ENCODE measurements around the gene PILRA.
"Not testable (repeated sequence)": the region's sequence is repeated elsewhere in the genome, so short reads cannot be mapped to it uniquely, and the experiment has no call there.

Gene PILRA

DNA sequence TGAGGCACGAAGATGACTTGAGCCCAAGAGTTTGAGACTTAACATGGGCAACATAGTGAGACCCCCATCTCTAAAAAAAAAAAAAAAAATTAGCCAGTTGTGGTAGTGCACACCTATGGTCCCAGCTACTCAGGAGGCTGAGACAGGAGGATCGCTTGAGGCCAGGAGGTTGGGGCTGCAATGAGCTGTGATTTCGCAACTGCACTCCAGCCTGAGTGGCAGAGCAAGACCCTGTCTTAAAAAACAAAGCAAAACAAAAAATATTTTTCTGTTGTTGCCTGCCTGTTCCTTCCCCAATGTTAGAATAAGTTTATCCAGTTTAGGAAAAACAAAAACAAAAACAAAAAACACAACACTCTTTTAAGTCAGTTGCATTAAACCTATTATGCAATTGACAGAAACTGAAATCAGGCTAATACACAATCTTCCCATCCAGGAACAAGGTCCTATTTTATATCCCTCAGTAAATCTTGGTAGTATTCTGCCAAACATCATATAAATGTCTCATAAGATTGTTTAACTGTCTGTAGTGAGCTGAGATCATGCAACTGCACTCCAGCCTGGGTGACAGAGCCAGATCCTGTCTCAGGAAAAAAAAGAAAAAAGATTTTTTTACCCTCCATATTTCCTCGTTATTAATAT is 4.9 kb downstream of the PILRA start:
- Histone ChIP-seq H3K4me3 (replicated peaks; ENCODE audit: insufficient read depth, low read length) (no peak overlapping the region), H3K27me3 (ENCODE audit: insufficient read depth, poor library complexity, severe bottlenecking) (no peaks in the 10 kb centered on the region), H3K27ac (replicated peaks) (no peak overlapping the region)
- DNase-seq (ENCODE audit: low read depth in 1 of 2, low spot score in 1 of 2), result no peak
- no peak for TF ChIP-seq SPI1 (IDR thresholded peaks at IDR 0.05; ENCODE audit: borderline replicate concordance, low read depth)
- no peak for TF ChIP-seq REST (IDR thresholded peaks at IDR 0.05; ENCODE audit: insufficient replicate concordance, low read depth)
- no peak for TF ChIP-seq POLR2AphosphoS5 (IDR thresholded peaks at IDR 0.05; ENCODE audit: low read depth)
- no peak for TF ChIP-seq CTCF (IDR thresholded peaks at IDR 0.05; ENCODE audit: insufficient read depth, low read length)
- no peak for TF ChIP-seq GABPA (IDR thresholded peaks at IDR 0.05; ENCODE audit: low read depth)

DNA sequence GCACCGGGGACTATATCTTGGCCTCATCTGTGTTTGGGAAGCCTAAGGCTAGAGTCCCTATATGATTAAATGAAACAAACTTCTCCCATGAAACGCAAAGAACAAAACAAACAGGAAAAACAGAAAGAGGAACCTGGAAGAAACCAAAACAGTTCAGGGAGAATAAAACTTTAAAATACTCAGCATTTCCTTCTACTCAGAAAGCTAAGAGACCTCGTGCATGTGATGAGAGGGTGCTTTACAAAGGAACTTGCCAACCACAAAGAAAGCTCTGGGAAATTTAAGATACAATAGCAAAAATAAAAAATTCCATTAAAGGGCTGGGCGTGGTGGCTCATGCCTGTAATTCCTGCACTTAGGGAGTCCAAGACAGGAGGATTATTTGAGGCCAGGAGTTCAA is 6.9 kb downstream of the PILRA start:
- no peak overlapping the region for H3K4me3 ChIP-seq (replicated peaks; ENCODE audit: insufficient read depth, low read length)
- DNase-seq (ENCODE audit: low read depth in 1 of 2, low spot score in 1 of 2), result peak in 1 of 2 experiments; percentile 23
- TF ChIP-seq SPI1 (IDR thresholded peaks at IDR 0.05; ENCODE audit: borderline replicate concordance, low read depth), result peak; percentile 51; the same call in 1 of the 2 replicates
- TF ChIP-seq CTCF (IDR thresholded peaks at IDR 0.05; ENCODE audit: insufficient read depth, low read length), result no peak
- H3K27me3 ChIP-seq (ENCODE audit: insufficient read depth, poor library complexity, severe bottlenecking), result no peaks in the 10 kb centered on the region
- peak overlapping the region; percentile 71 for H3K27ac ChIP-seq (replicated peaks)

GRCh38 chr7:100381531-100382233 is 8.4 kb downstream of the PILRA start:
- H3K27me3 ChIP-seq (ENCODE audit: insufficient read depth, poor library complexity, severe bottlenecking); H3K27ac ChIP-seq (replicated peaks); H3K4me3 ChIP-seq (replicated peaks; ENCODE audit: insufficient read depth, low read length); DNase-seq (ENCODE audit: low read depth in 1 of 2, low spot score in 1 of 2): not testable (repeated sequence)

GRCh38 chr7:100382234-100382853 is 9.1 kb downstream of the PILRA start:
- DNase-seq (ENCODE audit: low read depth in 1 of 2, low spot score in 1 of 2); H3K27me3 ChIP-seq (ENCODE audit: insufficient read depth, poor library complexity, severe bottlenecking); H3K4me3 ChIP-seq (replicated peaks; ENCODE audit: insufficient read depth, low read length): not testable (repeated sequence)
- peak overlapping the region; percentile 35; the same call in 1 of the 2 replicates for H3K27ac ChIP-seq (replicated peaks)

DNA sequence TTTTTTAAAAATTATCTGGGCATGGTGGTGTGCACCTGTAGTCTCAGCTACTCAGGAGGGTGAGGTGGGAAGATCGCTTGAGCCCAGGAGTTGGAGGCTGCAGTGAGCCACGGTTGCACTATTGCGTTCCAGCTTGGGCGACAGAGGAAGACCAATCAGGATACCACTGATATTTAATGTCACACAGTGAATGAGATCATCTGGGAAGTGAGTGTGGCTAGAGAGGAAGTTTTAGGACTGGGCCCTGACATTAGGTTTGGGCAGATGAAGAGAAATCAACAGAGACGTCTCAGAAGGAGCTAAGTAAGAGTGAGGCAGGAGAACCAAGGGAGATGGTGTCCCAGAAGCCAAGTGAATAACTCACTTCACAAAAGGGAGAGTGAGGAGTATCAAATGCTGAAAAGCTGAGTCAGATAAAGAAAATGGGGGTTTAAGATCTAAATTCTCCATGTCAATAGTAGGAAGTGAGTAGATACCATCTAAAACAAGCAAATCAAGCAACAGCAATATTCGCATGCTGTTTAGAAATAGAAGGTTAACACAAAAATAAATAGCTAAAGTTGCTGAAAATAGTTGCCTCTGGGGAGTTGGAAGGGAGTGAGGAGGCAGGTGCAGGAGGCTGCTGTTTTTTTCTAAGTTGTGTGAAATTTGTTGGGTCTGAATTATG is 11.5 kb downstream of the PILRA start:
- Histone ChIP-seq H3K27ac (replicated peaks) (no peak overlapping the region), H3K27me3 (ENCODE audit: insufficient read depth, poor library complexity, severe bottlenecking) (no peaks in the 10 kb centered on the region), H3K4me3 (replicated peaks; ENCODE audit: insufficient read depth, low read length) (no peak overlapping the region)
- TF ChIP-seq SPI1 (IDR thresholded peaks at IDR 0.05; ENCODE audit: borderline replicate concordance, low read depth), result no peak
- no peak for TF ChIP-seq CTCF (IDR thresholded peaks at IDR 0.05; ENCODE audit: insufficient read depth, low read length)
- no peak for TF ChIP-seq REST (IDR thresholded peaks at IDR 0.05; ENCODE audit: insufficient replicate concordance, low read depth)
- no peak for TF ChIP-seq POLR2AphosphoS5 (IDR thresholded peaks at IDR 0.05; ENCODE audit: low read depth)
- no peak for TF ChIP-seq GABPA (IDR thresholded peaks at IDR 0.05; ENCODE audit: low read depth)
- no peak for DNase-seq (ENCODE audit: low read depth in 1 of 2, low spot score in 1 of 2)
